ENCODE results near the gene ANKRD34C. TPM values are rescaled to one million over a fixed set of nuclear protein-coding genes. Genes with fewer than 3 reads are reported as not detected.

ANKRD34C gene
- total and polyA plus RNA-seq, 2 of the 8 experiments (the other 6 are each of a cell fraction or from before 2014, with no cell fraction given) = 0.02 TPM; not detected in 1

DNA sequence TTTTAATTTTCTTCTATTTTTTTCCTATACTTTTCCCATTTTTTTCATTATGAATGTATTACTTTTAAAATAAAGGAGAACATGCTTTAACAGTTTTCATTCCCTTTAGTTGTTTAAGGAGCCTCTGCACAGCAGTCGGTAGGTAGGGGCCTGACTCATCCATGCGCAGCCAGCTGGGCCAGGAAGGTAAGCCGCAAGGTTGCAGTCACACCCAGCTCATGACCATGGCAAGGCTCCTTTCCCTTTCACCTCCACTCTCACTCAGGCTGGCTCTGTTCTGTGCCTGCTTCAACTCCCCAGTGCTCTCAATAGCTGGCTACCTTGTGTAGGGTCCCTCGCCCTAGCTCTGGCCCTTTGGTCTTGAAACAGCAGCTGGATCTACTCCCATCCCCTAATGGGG is 17.4 kb upstream of the ANKRD34C start:
- Histone ChIP-seq H2AFZ (ENCODE audit: low read length) (peak overlapping the region; percentile 64; the same call in 1 of the 2 replicates), H4K91ac (replicated peaks; ENCODE audit: insufficient read length, low read length) (no peak overlapping the region), H3K79me1 (ENCODE audit: low read depth, low read length) (no peaks in the 10 kb centered on the region), H3K9me3 (ENCODE audit: insufficient read depth in 2 of 2, low read depth in 1 of 2, low read length in 1 of 2) (no peaks in the 10 kb centered on the region), H3K36me3 (ENCODE audit: control insufficient read depth in 2 of 4, insufficient read depth in 4 of 4, low read length in 3 of 4) (no peaks in the 10 kb centered on the region), H4K8ac (ENCODE audit: extremely low read depth, insufficient read depth, low read length) (no peak overlapping the region), H3K27me3 (replicated peaks in 1 of 4; ENCODE audit: control insufficient read depth in 3 of 4, extremely low read depth in 1 of 4, insufficient read depth in 3 of 4, low read length in 3 of 4) (no peaks in the 10 kb centered on the region), H3K9ac (replicated peaks in 1 of 4; ENCODE audit: extremely low read depth in 1 of 4, low read depth in 3 of 4, low read length in 3 of 4) (no peak overlapping the region), H2AK5ac (ENCODE audit: low read depth, low read length) (no peak overlapping the region), H2BK120ac (replicated peaks; ENCODE audit: low read depth, low read length) (no peak overlapping the region), H3K14ac (ENCODE audit: insufficient read length) (no peak overlapping the region), H2BK5ac (ENCODE audit: low read depth, low read length) (no peak overlapping the region), H3K4me3 (ENCODE audit: extremely low read depth in 1 of 4, insufficient read depth in 2 of 4, low read depth in 3 of 4, low read length in 4 of 4) (no peak overlapping the region), H3K4ac (replicated peaks; ENCODE audit: insufficient read length, low read depth, low read length) (no peak overlapping the region), H3K23me2 (ENCODE audit: low read depth, low read length) (no peaks in the 10 kb centered on the region), H2BK12ac (ENCODE audit: low read depth, low read length) (no peak overlapping the region; the same call in 1 of the 2 replicates), H3K27ac (ENCODE audit: low read depth, low read length) (no peak overlapping the region), H4K20me1 (replicated peaks in 1 of 2; ENCODE audit: control insufficient read depth in 1 of 2, insufficient read depth in 2 of 2, low read length in 2 of 2) (no peaks in the 10 kb centered on the region), H3K4me2 (ENCODE audit: insufficient read depth in 1 of 2, low read depth in 2 of 2, low read length in 2 of 2) (no peak overlapping the region), H2BK15ac (ENCODE audit: low read length) (no peak overlapping the region; the same call in 1 of the 2 replicates), H3K56ac (replicated peaks; ENCODE audit: insufficient read length, low read depth, low read length) (no peak overlapping the region), H3K4me1 (replicated peaks in 1 of 4; ENCODE audit: control insufficient read depth in 3 of 4, insufficient read depth in 4 of 4, low read length in 3 of 4) (no peaks in the 10 kb centered on the region; a peak in 1 of 7 replicates), H3K79me2 (ENCODE audit: control insufficient read depth in 1 of 2, insufficient read depth in 2 of 2, low read length in 2 of 2) (no peaks in the 10 kb centered on the region), H3K18ac (ENCODE audit: extremely low read depth, low read length) (0 out of 2 replicates have a peak overlapping the region, but pooled peaks have one; percentile 6), H4K5ac (ENCODE audit: insufficient read length, low read depth, low read length) (no peak overlapping the region), H2BK20ac (ENCODE audit: low read length) (no peak overlapping the region), H3K23ac (ENCODE audit: insufficient read length) (no peak overlapping the region)
- FAIRE-seq (no peak), DNase-seq (ENCODE audit: low read depth in 1 of 2, low spot score in 2 of 2) (no peak)
- ChIA-PET CTCF (ENCODE audit: partially characterized antibody) (interaction anchor here (1.2 to 1.5 kb wide), 3 partner anchors 9 to 80 kb away, joined by 3 to 5 read pairs (median 3); no protein-coding TSS in a partner anchor), POLR2A (ENCODE audit: partially characterized antibody) (no interaction called here)
- 90% methylated on average over 4 of the region's 4 CpGs; no CpG with 5 or more reads in 1 of the 2 experiments for WGBS, 2 experiments (ENCODE audit: extremely low coverage in 1 of 2, insufficient coverage in 1 of 2, insufficient read length in 1 of 2, insufficient replicate concordance in 2 of 2, low coverage in 1 of 2, low lambda C conversion rate in 2 of 2, missing lambda C conversion rate in 1 of 2)
- no peak for TF ChIP-seq SIN3A (conservative IDR thresholded peaks at IDR 0.05 in 1 of 2, IDR thresholded peaks at IDR 0.05 in 1 of 2; ENCODE audit: low read depth in 1 of 2, low read length in 2 of 2)
- no peak for TF ChIP-seq CREB1 (IDR thresholded peaks at IDR 0.05)
- no peak for TF ChIP-seq POLR2A (IDR thresholded peaks at IDR 0.05; ENCODE audit: control extremely low read depth in 1 of 2, low read depth in 2 of 2, low read length in 2 of 2)
